Activated naive CD4-positive, alpha-beta T cell treated with anti-CD3 and anti-CD28 coated beads, Interleukin-2, amount 50 U/mL, for 72 hours (primary cell): ENCODE measurements around the gene CD300H. TPM values are rescaled to one million over a fixed set of nuclear protein-coding genes. Genes with fewer than 3 reads are reported as not detected.
"Not testable (repeated sequence)": the region's sequence is repeated elsewhere in the genome, so short reads cannot be mapped to it uniquely, and the experiment has no call there.

Source experiments
- ATAC-seq, 2 donors: fragments of 150-1000 bp; cut with Tn5 transposase; 2 replicates each; pipeline ENCODE4 v1.10.0; 2021; ENCODE audit warnings: mild to moderate bottlenecking in 2 of 2, moderate library complexity in 2 of 2
- DNase-seq, 2 donors: peaks; one replicate each; pipeline ENCODE4 v3.0.0; 2021 to 2022; ENCODE audit warnings: low spot score in 2 of 2
- H3K27ac Mint-ChIP-seq, 2 donors: one replicate each; pipeline ENCODE4 v1.8.0; 2022; ENCODE audit warnings: mild to moderate bottlenecking in 2 of 2, mixed read lengths in 2 of 2
- H3K36me3 Mint-ChIP-seq, 2 donors: one replicate each; pipeline ENCODE4 v1.8.0; 2022; ENCODE audit warnings: mixed read lengths in 2 of 2
- H3K9me3 Mint-ChIP-seq, 2 donors: one replicate each; pipeline ENCODE4 v1.8.0; 2022; ENCODE audit warnings: mixed read lengths in 2 of 2
- total RNA-seq, 2 donors: library from RNA; stranded (reverse); gene quantifications; one replicate each; pipeline ENCODE4 v1.2.3, GENCODE V29; 2022

The CD300H gene
- total RNA-seq, 2 donors from 2014 or later: not detected

GRCh38 chr17:74595037-74595750 lies 27.9 kb upstream of the CD300H start:
- no peak for DNase-seq
- H3K36me3 Mint-ChIP-seq: no peaks in the 10 kb centered on the region
- H3K9me3 Mint-ChIP-seq: no peaks in the 10 kb centered on the region
- H3K27ac Mint-ChIP-seq: no peak overlapping the region
- no peak for ATAC-seq

GRCh38 chr17:74592087-74592990 lies 25.0 kb upstream of the CD300H start, which contains the start of gene CD300LD:
Gene CD300LD, minus strand, starts transcription at chr17:74592283. Its CDS starts 81 bp downstream, at chr17:74592202.
- Mint-ChIP-seq H3K36me3 (no peaks in the 10 kb centered on the region), H3K9me3 (no peaks in the 10 kb centered on the region), H3K27ac (peak within 1 kb of the TSS in 1 of 2 donors; percentile 3)
- ATAC-seq (peak; percentile 56 to 78), DNase-seq (no peak)

DNA sequence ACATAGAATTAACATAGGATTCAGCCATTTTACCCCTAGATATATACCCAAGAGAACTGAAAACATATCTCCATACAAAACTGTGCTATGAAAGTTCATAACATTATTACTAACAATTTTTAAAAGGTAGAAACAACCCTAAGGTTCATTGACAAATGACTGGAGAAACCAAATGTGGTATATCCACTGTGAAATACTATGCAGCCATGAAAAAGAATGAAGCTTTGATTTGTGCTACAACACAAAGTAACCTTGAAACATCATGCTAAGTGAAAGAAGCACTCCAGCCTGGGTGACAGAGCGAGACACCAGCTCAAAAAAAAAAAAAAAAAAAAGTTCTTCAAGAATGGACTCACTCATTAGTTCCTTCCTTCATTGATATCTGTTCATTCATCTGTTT lies 24.2 kb upstream of the CD300H start:
- no peak overlapping the region for H3K27ac Mint-ChIP-seq
- H3K9me3 Mint-ChIP-seq: no peaks in the 10 kb centered on the region
- DNase-seq: no peak
- no peak for ATAC-seq
- H3K36me3 Mint-ChIP-seq: no peaks in the 10 kb centered on the region

DNA sequence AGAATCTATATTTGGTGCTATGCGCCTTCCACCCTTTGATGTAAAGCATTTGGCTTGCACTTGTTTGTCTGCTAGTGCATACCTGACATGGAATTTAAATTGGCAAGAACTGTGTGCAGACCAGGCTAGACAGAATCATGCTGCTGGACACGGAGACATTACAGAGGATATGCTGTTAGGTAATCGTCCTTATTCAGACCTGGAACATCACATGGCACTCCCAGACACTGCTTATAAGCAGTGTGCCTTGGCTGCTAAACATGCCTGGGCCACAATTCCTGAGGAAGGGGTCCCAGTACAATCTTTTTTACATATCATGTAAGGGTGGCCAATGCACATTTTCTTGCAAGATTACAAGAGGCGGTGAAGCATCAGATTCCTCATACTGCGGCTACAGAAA lies 18.4 kb upstream of the CD300H start:
- Mint-ChIP-seq H3K27ac (no peak overlapping the region), H3K36me3 (no peaks in the 10 kb centered on the region), H3K9me3 (peaks cover 0 to 12% of the 10 kb centered on the region in 2 donors)
- ATAC-seq: no peak
- DNase-seq: no peak

GRCh38 chr17:74584292-74585060 lies 17.2 kb upstream of the CD300H start:
- ATAC-seq (no peak), DNase-seq (no peak)
- Mint-ChIP-seq H3K27ac (no peak overlapping the region), H3K36me3 (no peaks in the 10 kb centered on the region), H3K9me3 (peaks cover 0 to 17% of the 10 kb centered on the region in 2 donors)

- DNase-seq (no peak), ATAC-seq (no peak)
- H3K27ac Mint-ChIP-seq: no peak overlapping the region
- H3K36me3 Mint-ChIP-seq: no peaks in the 10 kb centered on the region
- peaks cover 0 to 21% of the 10 kb centered on the region in 2 donors for H3K9me3 Mint-ChIP-seq
These were observed 15.3 kb upstream of the CD300H start for GRCh38 chr17:74582633-74583032.

GRCh38 chr17:74579900-74580299 lies 12.6 kb upstream of the CD300H start:
- Mint-ChIP-seq H3K27ac (no peak overlapping the region), H3K36me3 (no peaks in the 10 kb centered on the region), H3K9me3 (peaks cover 0 to 14% of the 10 kb centered on the region in 2 donors)
- DNase-seq (no peak), ATAC-seq (peak in 1 of 2 donors; percentile 33)

- H3K27ac Mint-ChIP-seq: no peak overlapping the region
- H3K9me3 Mint-ChIP-seq: peaks cover 0 to 10% of the 10 kb centered on the region in 2 donors
- no peak for ATAC-seq
These were observed 11.7 kb upstream of the CD300H start for GRCh38 chr17:74578979-74579378.

GRCh38 chr17:74574489-74575142 lies 7.3 kb upstream of the CD300H start:
- Mint-ChIP-seq H3K9me3 (peaks cover 0 to 5% of the 10 kb centered on the region in 2 donors), H3K36me3 (no peaks in the 10 kb centered on the region), H3K27ac (no peak overlapping the region)
- no peak for ATAC-seq
- no peak for DNase-seq

More at GRCh38 chr17:74578979-74579378, 11.7 kb upstream of the CD300H start:
- H3K36me3 Mint-ChIP-seq: no peaks in the 10 kb centered on the region
- no peak for DNase-seq

- not testable (repeated sequence) for H3K27ac Mint-ChIP-seq, DNase-seq, H3K9me3 Mint-ChIP-seq, ATAC-seq, H3K36me3 Mint-ChIP-seq
These were observed 6.3 kb upstream of the CD300H start for GRCh38 chr17:74573635-74574034.

DNA sequence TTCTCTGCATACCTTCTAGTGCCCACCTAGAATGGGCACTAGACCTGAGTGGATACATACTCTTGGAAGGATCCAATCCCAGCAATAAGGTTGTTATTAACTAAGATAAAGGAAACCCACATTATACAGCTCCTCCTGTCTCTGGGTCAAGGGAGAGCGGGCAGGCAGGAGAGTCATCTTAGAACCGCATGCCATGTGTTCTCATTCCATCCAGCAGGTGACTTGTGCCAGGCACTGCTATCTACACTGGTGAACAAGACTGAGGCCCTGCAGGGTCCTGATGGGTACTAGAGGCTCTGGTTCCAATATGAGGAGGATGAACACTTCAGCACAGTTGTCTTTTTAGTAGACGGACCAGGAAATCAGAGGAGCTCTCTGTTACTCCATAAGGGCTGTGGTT lies 5.9 kb upstream of the CD300H start:
- DNase-seq (no peak), ATAC-seq (no peak)
- no peaks in the 10 kb centered on the region for H3K36me3 Mint-ChIP-seq
- no peaks in the 10 kb centered on the region for H3K9me3 Mint-ChIP-seq
- H3K27ac Mint-ChIP-seq: no peak overlapping the region

DNA sequence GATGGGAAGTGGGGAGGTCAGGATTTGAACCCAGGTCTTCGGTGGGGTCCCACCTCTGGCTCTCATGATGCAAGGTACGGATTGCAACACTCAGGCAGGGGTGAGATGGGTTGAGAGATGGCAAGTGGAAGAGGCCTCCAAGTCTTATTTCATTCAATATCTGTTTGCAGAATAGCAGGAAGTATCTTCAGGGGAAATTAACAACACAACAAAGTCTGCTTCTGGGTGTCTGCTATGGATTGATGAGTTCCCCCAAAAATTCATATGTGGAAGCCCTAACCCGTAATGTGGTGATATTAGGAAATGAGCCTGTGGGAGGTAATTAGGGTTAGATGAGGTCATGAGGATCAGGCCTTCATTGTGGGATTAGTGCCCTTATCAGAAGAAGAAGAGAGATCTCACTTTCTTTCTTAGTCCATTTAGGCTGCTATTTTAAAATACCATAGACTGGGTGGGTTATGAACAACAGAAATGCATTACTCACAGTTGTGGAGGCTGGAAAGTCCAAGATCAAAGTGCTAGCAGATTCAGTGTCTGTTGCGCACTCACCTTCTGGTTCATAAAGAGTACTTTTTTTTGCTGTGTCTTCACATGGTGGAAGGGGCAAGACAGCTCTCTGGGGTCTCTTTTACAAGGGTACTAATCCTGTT lies 4.4 kb upstream of the CD300H start:
- Mint-ChIP-seq H3K36me3 (no peaks in the 10 kb centered on the region), H3K27ac (peak overlapping the region in 1 of 2 donors; percentile 40), H3K9me3 (no peaks in the 10 kb centered on the region)
- peak; percentile 26 to 62 for ATAC-seq
- no peak for DNase-seq

- DNase-seq (peak; percentile 14 to 60), ATAC-seq (peak; percentile 82 to 87)
- Mint-ChIP-seq H3K27ac (no peak overlapping the region), H3K9me3 (no peaks in the 10 kb centered on the region), H3K36me3 (no peaks in the 10 kb centered on the region)
These were observed 2.0 kb upstream of the CD300H start for GRCh38 chr17:74569020-74570003.

DNA sequence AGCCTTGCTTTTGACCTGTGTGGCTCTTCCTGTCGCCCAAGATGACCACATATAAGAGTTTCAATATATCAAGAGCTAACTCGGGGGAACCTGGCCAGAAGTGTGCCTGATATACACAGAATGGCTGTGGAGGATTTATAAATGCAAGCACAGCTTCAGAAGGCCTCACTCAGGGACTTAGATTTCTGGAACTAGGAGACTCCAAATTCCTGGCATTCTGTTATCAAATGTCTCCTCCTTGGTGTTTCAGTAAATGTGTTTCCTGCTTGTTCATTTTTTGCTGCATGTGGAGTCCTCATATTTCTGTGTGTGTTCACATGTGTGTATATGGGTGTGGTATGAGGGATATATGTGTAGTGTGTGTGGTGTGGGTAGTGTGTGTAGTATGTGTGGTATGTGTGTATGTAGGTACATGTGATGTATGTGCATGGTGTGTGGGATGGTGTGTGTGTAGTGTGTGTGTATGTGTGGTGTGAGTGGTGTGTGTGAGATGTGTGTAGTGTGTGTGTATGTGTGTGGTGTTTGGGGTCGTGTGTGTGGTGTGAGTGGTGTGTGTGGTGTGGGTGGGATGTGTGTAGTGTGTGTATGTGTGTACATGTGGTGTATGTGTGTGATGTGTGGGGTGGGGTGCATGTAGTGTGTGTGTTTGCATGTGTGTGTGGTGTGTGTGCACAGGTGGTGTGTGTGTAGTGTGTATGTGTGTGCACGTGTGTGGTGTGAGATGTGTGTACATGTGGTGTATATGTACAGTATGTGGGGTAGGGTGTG lies 981 bp upstream of the CD300H start:
- H3K36me3 Mint-ChIP-seq: no peaks in the 10 kb centered on the region
- no peak overlapping the region for H3K27ac Mint-ChIP-seq
- DNase-seq (no peak), ATAC-seq (no peak)
- H3K9me3 Mint-ChIP-seq: no peaks in the 10 kb centered on the region
